Subcutaneous abdominal adipose tissue (tissue), 5 donors: ENCODE data around the gene PPP3CA.
"Not testable (repeated sequence)": the region's sequence is repeated elsewhere in the genome, so short reads cannot be mapped to it uniquely, and the experiment has no call there.

Source experiments
- H3K27ac ChIP-seq: one replicate; pipeline ENCODE4 v1.7.0; 2013; ENCODE audit warnings: low read depth, mild to moderate bottlenecking, inconsistent platforms, low read length, moderate library complexity
- H3K27me3 ChIP-seq, 5 donors: one replicate each; pipeline ENCODE4 v1.7.0; 2013; ENCODE audit warnings: low read length in 5 of 5, inconsistent platforms in 1 of 5; ENCODE audit not compliant: control insufficient read depth in 5 of 5, insufficient read depth in 4 of 5
- H3K36me3 ChIP-seq, 5 donors: one replicate each; pipeline ENCODE4 v1.7.0; 2013; ENCODE audit warnings: low read length in 5 of 5; ENCODE audit not compliant: control insufficient read depth in 5 of 5, insufficient read depth in 5 of 5
- H3K4me1 ChIP-seq, 5 donors: one replicate each; pipeline ENCODE4 v1.7.0; 2013; ENCODE audit warnings: low read length in 5 of 5, mild to moderate bottlenecking in 3 of 5, moderate library complexity in 1 of 5; ENCODE audit not compliant: control insufficient read depth in 5 of 5, insufficient read depth in 5 of 5
- H3K4me3 ChIP-seq, 5 donors: one replicate each; pipeline ENCODE4 v1.7.0; 2013; ENCODE audit warnings: low read length in 5 of 5, low read depth in 1 of 5
- H3K9ac ChIP-seq, 5 donors: one replicate each; pipeline ENCODE4 v1.7.0; 2013; ENCODE audit warnings: low read length in 5 of 5, mild to moderate bottlenecking in 4 of 5, moderate library complexity in 3 of 5
- H3K9me3 ChIP-seq, 5 donors: one replicate each; pipeline ENCODE4 v1.7.0; 2013; ENCODE audit warnings: low read length in 5 of 5; ENCODE audit not compliant: control insufficient read depth in 5 of 5
- donor health status: healthy.
- donor health status: healthy.
- donor health status: healthy.
- donor health status: healthy.
- donor health status: healthy.

PPP3CA gene

DNA sequence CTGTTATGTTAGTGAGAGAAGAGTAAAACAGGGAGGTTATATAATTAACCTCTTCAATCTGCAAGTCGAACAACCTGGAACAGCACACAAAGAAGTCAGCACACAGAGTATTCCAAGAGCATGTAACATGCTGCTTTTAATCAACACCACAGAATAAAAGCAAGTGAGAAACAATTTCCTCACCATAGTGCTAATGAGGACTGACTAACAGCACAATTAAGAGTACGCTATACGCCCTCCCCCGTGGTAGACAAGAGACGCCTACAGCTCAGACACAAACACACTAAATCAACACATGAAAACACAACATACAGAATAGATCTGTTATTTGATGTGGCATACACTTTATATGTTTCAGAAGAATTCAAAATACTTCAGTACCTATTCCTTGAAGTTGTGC lies 103.0 kb downstream of the PPP3CA start:
- H3K9me3 ChIP-seq: no peaks in the 10 kb centered on the region
- peaks cover 0 to 2% (median 0%) of the 10 kb centered on the region in 5 donors for H3K4me1 ChIP-seq
- no peak overlapping the region for H3K4me3 ChIP-seq
- no peaks in the 10 kb centered on the region for H3K36me3 ChIP-seq
- no peaks in the 10 kb centered on the region for H3K27me3 ChIP-seq
- H3K9ac ChIP-seq: no peak overlapping the region
- H3K27ac ChIP-seq: no peak overlapping the region

DNA sequence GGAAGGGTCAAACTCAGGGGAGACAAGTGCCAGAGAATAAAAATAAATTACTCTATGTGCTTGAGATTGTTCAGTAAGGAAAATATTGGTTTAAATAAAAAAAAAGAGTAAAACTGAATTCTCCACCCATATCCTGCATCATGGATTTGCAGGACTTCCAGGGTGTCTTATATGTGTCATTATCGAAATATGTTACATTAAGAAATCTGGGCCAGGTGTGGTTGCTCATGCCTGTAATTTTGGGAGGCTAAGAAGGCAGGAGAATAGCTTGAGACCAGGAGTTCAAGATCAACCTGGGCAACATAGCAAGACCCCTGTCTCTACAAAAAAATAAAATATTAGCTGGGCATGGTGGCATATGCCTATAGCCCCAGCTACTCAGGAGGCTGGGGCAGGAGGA lies 104.9 kb downstream of the PPP3CA start:
- Histone ChIP-seq H3K9me3 (no peaks in the 10 kb centered on the region), H3K9ac (no peak overlapping the region), H3K4me3 (no peak overlapping the region), H3K27ac (no peak overlapping the region), H3K27me3 (no peaks in the 10 kb centered on the region), H3K4me1 (peaks cover 0 to 12% (median 9%) of the 10 kb centered on the region in 5 donors), H3K36me3 (no peaks in the 10 kb centered on the region)

DNA sequence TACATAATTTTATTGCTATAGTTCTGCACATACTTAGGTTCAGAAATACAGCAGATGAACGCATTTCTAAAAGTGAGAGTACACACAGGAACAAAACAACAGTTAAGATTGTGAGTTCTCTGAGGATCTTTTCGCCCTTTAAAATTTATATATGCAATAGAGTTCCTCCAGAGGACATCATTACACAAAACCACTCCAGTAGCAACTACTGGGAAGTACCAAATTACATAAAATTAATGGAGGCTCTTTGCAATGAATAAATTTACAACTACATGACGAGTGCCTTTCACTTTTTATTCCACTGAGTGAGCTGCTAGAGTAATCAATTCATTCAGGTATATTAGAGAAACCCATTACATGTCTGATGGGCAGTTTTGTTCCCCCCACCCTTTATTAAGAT lies 107.2 kb downstream of the PPP3CA start:
- no peak overlapping the region for H3K9ac ChIP-seq
- H3K36me3 ChIP-seq: no peaks in the 10 kb centered on the region
- H3K9me3 ChIP-seq: no peaks in the 10 kb centered on the region
- no peak overlapping the region for H3K4me3 ChIP-seq
- H3K4me1 ChIP-seq: peaks cover 0 to 12% (median 9%) of the 10 kb centered on the region in 5 donors
- H3K27ac ChIP-seq: peak overlapping the region; percentile 43
- no peaks in the 10 kb centered on the region for H3K27me3 ChIP-seq

DNA sequence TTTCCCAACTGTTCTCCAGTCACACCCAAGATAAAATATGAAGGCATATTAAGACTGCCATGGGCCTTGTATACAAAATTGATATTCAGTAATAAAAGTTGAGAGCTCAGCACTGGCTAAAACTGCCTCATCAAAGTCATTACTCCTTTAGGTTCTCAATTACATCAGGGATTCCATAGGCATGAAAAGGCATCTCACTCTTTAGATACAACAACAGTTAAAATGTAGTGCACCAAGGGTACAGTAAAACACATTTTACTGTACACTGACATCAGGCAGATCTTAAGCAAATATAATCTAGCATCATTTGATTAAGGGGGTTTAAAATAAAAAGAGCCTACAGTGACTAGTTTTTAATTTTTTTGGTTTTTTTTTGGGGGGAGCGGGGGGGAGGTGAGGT lies 107.7 kb downstream of the PPP3CA start:
- H3K9me3 ChIP-seq: no peaks in the 10 kb centered on the region

DNA sequence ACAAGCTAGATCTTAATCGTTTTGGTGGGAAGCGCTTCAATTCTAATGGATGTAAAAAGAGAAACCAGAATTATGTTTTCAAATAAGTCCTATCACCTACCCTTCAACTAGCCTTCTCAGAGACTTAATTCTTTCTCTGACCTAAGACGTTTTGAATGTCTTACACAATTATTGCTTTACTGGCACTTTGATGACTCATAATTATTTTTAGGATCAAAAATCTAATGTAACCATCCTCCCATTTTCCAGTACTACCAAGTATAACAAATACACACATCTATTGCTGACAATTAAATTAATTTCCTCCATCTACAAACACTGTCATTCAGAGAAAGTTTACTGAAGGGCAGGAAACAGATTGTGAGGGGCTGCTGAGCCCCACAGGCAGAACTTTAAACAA lies 108.6 kb downstream of the PPP3CA start:
- Histone ChIP-seq H3K4me3 (no peak overlapping the region), H3K36me3 (no peaks in the 10 kb centered on the region), H3K4me1 (peaks cover 0 to 12% (median 9%) of the 10 kb centered on the region in 5 donors), H3K9me3 (no peaks in the 10 kb centered on the region), H3K27ac (peak overlapping the region; percentile 43), H3K27me3 (no peaks in the 10 kb centered on the region), H3K9ac (no peak overlapping the region)

More for the DNA sequence above, 107.7 kb downstream of the PPP3CA start:
- no peaks in the 10 kb centered on the region for H3K36me3 ChIP-seq
- H3K9ac ChIP-seq: no peak overlapping the region
- H3K27me3 ChIP-seq: no peaks in the 10 kb centered on the region
- H3K4me3 ChIP-seq: no peak overlapping the region
- H3K4me1 ChIP-seq: peaks cover 0 to 12% (median 9%) of the 10 kb centered on the region in 5 donors
- peak overlapping the region; percentile 43 for H3K27ac ChIP-seq

DNA sequence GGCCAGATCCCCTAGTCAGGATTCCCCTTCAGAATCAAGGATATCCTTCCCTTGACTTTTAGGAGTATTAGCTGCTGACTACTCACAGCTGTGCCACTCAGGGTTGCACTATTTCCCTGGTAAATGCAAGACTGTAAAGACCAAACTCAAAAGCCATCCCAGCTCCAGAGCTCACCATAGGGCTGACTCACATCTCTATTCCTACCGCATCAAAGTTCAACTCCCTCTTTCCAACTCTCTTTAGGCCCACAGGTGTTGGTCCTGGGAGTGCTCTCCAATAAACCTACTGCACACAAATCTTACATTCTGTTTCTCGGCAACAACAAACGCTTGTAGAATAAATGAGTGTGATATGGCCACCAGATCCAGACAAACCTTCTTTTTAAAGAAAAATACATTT lies 109.6 kb downstream of the PPP3CA start:
- Histone ChIP-seq H3K36me3 (no peaks in the 10 kb centered on the region), H3K9ac (no peak overlapping the region), H3K9me3 (no peaks in the 10 kb centered on the region), H3K27ac (no peak overlapping the region), H3K4me3 (no peak overlapping the region), H3K27me3 (no peaks in the 10 kb centered on the region), H3K4me1 (peaks cover 0 to 12% (median 9%) of the 10 kb centered on the region in 5 donors)

DNA sequence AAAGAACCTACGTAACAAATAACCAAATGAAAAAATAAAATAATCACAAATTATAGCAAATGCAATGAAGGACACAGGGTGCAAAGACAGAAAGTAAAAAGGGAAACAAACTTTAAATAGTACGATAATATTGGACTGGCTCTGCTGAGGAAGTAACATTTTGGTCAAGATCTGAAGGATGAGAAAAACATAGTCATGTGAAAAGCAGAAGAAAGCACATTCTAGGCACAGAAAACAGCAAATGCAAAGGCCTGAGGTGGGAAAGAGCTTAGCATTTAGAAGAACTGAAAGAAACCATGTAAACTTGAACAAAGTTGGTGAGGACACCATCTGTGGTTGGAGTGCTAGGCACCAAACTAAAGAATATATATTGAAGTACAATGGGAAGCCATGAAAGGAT lies 111.2 kb downstream of the PPP3CA start:
- Histone ChIP-seq H3K9me3 (no peaks in the 10 kb centered on the region), H3K4me3 (no peak overlapping the region), H3K36me3 (no peaks in the 10 kb centered on the region), H3K9ac (no peak overlapping the region), H3K4me1 (peaks cover 0 to 21% (median 12%) of the 10 kb centered on the region in 5 donors), H3K27ac (no peak overlapping the region), H3K27me3 (no peaks in the 10 kb centered on the region)

DNA sequence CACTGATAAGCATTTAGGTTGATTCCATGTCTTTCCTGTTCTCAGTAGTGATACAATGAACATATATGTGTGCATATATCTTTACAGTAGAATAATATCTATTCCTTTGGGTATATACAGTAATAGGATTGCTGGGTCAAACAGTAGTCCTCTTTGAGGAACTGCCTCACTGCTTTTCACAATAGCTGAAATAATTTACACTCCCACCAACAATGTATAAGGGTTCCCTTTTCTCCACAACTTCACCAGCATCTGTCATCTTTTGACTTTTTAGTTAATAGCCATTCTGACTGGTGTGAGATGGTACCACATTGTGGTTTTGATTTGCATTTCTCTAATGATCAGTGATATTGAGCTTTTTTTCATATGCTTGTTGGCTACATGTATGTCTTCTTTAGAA lies 113.2 kb downstream of the PPP3CA start:
- not testable (repeated sequence) for H3K36me3 ChIP-seq, H3K9ac ChIP-seq, H3K27me3 ChIP-seq, H3K9me3 ChIP-seq, H3K27ac ChIP-seq, H3K4me3 ChIP-seq
- H3K4me1 ChIP-seq: peaks cover 0 to 17% (median 12%) of the 10 kb centered on the region in 5 donors

DNA sequence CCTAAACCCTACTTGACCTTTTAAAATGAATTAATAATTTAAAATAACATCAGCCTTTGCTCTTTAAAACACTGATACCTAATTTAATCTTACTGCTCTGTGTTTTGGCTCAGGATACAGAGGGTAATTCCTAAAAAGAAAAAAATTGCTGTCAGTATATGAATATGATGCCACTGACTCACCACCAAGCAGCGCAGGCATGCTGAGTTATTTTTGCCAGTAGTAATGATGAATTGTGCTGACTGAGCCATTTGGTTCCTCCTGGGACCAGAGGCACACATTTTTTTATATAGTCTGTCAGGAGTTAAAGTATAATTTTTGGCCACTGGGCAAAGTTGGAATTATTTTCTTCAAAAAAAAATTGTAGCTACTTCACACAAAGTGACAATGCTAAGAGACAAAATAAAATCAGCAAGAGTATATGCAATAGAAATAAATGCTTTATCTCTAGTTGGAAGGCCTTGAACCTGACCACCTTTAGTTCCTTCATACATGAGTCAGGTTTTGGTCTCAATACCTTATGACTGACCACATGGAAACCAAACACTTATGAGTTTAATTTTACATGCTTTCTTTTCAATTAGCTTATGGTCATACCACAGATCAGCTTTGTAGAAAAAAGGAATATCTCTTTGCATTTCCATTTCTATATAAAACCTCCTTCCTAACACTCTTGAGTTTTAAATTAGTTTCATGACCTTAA lies 115.1 kb downstream of the PPP3CA start:
- Histone ChIP-seq H3K27me3 (no peaks in the 10 kb centered on the region), H3K4me1 (peaks cover 0 to 9% (median 8%) of the 10 kb centered on the region in 5 donors), H3K36me3 (no peaks in the 10 kb centered on the region), H3K9me3 (no peaks in the 10 kb centered on the region), H3K4me3 (no peak overlapping the region), H3K27ac (no peak overlapping the region), H3K9ac (no peak overlapping the region)

DNA sequence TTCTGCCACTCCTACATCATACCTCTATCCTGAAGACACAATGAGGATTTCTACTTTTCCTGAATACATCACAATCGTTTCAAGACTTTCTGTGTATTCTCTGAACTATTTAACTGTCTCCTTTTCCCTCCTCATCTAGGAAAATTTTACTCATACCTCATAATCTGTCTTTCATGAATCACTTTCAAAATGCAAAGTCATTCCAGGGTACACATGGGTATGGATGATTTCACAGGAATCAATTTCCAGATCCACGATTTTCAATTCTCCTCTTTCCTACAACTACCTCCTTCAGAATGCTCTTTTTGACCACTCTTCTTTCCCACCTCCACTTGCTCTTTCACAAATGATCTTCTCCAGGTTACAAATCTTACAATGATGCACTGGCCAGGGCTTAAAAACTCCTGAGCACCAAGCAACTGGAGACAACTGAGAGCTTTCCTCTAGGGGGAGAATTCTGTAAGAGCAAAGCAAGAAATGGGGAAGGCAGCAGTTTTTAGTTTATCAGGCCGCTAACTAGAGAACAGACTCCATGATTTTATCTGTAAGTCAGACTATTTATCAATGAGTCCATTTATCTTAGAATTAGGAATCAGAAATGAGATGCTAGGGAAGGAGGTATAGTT lies 116.4 kb downstream of the PPP3CA start:
- no peaks in the 10 kb centered on the region for H3K36me3 ChIP-seq
- no peak overlapping the region for H3K27ac ChIP-seq
- H3K9ac ChIP-seq: no peak overlapping the region
- H3K4me3 ChIP-seq: no peak overlapping the region
- H3K27me3 ChIP-seq: no peaks in the 10 kb centered on the region
- H3K9me3 ChIP-seq: no peaks in the 10 kb centered on the region
- peaks cover 0 to 9% (median 8%) of the 10 kb centered on the region in 5 donors for H3K4me1 ChIP-seq
